Endothelial cell of umbilical vein (primary cell): ENCODE data around the gene SMARCC2.
"Not testable (repeated sequence)": the region's sequence is repeated elsewhere in the genome, so short reads cannot be mapped to it uniquely, and the experiment has no call there.

ENCODE experiments used
- CTCF ChIP-seq, 2 donors: IDR thresholded peaks; 1 replicate in 1 of 2; 2 replicates in 1 of 2; pipeline ENCODE4 v1.5.1; 2011; ENCODE audit warnings: low read length in 2 of 2, mild to moderate bottlenecking in 2 of 2, moderate library complexity in 2 of 2, control low read depth in 1 of 2, inconsistent platforms in 1 of 2, low read depth in 1 of 2; ENCODE audit not compliant: insufficient read depth in 1 of 2; ENCODE audit errors: extremely low read depth in 1 of 2
- EZH2 ChIP-seq: IDR thresholded peaks from 2 replicates; pipeline ENCODE4 v1.6.1; 2012; ENCODE audit warnings: borderline replicate concordance, low read depth, mild to moderate bottlenecking, moderate library complexity, low read length, inconsistent platforms; ENCODE audit not compliant: severe bottlenecking
- GATA2 ChIP-seq: IDR thresholded peaks from 2 replicates; pipeline ENCODE4 v1.7.0; 2011; ENCODE audit warnings: low read depth, mild to moderate bottlenecking, moderate library complexity, mixed read lengths, low read length; ENCODE audit not compliant: insufficient read length, insufficient read depth
- JUN ChIP-seq: IDR thresholded peaks from 2 replicates; pipeline ENCODE4 v1.6.1; 2011; ENCODE audit warnings: borderline replicate concordance, low read depth; ENCODE audit not compliant: insufficient read length, insufficient read depth
- MAX ChIP-seq: IDR thresholded peaks from 2 replicates; pipeline ENCODE4 v1.6.1; 2011; ENCODE audit not compliant: insufficient read depth, insufficient read length
- MYC ChIP-seq: IDR thresholded peaks from one replicate; pipeline ENCODE4 v1.6.1; 2011; ENCODE audit warnings: mild to moderate bottlenecking, low read depth, low read length
- POLR2A ChIP-seq: IDR thresholded peaks from 2 replicates; pipeline ENCODE4 v1.6.1; 2012; ENCODE audit warnings: low read depth, mild to moderate bottlenecking, control low read depth, low read length
- POLR2AphosphoS5 ChIP-seq: IDR thresholded peaks from 2 replicates; pipeline ENCODE4 v1.6.1; 2012; ENCODE audit warnings: low read depth, mild to moderate bottlenecking, control low read depth, low read length, moderate library complexity; ENCODE audit not compliant: insufficient read depth

GRCh38 chr12:56117082-56117706, 72.1 kb downstream of the SMARCC2 start:
- TF ChIP-seq MAX; POLR2A; CTCF (IDR thresholded peaks at IDR 0.05; ENCODE audit: extremely low read depth in 1 of 2, insufficient read depth in 1 of 2, low read depth in 1 of 2, low read length in 2 of 2); GATA2; POLR2AphosphoS5; EZH2; JUN; MYC: not testable (repeated sequence)
